Hepatic stellate cell (primary cell): ENCODE measurements around the gene GRIK3.

Experiments
- DNase-seq: peaks from one replicate; pipeline ENCODE4 v3.0.0; 2011; ENCODE audit warnings: low spot score

The GRIK3 gene

DNA sequence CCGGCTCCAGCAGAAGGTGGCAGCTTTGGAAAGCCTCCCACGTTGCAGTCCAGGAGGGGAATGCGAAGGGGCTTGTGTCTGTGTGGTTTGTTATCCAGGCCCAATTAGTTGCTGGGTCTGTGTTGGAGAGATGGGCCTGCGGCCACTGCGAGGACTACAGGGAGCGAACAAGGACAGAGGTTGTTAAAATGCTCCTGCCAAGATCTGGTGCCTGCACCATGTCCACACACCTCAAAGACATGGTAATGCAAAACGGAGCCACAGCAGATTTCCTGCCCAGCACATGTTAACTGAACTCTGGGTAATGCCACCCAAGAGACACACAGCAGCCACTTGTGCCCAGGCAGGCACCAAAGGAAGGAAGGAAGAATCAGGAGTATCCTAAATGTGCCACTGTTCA, 18.6 kb downstream of the GRIK3 start:
- DNase-seq, result no peak

DNA sequence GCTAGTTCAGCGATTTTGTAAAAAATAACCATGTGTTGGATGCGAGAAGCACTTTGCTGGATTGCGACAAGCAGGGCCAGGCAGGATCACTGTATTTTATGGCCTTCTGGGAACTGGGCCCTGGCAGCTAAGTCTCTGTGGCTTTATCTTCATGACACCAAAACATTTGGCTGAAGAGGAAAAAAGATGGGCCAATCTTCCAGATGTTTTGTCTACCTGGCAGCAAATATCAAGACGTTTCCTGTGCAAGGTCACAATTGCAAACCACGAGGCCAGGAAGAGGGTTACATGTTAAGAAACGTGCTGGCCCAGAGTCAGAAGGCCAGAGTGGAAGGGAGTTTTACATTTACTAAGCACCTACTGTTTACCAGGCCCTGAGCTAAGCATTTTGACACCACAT, 22.1 kb downstream of the GRIK3 start:
- no peak for DNase-seq

DNA sequence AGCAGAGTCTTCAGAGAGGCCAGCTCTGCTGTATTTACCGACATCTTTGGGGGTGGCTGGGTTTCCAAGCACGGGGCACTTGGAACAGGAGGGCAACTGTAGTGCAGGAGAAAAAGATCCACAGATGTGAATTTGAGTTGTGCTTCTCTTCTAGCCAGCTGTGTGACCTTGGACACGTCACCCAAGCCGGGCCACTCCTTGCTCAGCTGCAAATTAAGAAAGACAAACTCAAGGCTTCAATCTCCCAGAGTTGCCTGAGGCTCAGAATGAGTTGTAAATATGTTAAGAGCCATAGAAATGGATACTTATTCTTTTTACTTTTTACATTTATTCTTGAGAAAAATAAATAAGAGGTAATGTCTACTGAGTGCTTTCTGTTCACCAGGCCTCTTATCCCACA, 24.3 kb downstream of the GRIK3 start:
- DNase-seq, result no peak

DNA sequence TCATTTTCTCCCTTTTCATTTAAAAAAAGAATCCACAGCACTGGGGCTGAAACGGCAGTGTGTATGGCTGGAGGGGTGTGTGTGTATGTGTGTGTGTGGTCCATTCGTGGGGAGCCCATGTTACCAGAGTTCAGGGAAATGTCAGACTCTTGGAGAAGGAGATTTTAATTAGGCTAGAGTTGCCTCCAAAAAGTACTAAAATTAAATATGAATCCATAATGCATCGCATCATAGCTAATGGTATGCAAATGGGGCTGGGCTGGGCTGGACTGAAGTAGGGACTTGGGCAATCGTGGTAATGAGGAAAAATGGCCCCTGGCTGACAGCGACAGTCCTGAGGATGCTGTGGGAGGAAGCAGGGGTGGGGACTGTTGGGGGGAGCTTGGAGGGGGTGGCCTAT, 24.8 kb downstream of the GRIK3 start:
- DNase-seq, result no peak

DNA sequence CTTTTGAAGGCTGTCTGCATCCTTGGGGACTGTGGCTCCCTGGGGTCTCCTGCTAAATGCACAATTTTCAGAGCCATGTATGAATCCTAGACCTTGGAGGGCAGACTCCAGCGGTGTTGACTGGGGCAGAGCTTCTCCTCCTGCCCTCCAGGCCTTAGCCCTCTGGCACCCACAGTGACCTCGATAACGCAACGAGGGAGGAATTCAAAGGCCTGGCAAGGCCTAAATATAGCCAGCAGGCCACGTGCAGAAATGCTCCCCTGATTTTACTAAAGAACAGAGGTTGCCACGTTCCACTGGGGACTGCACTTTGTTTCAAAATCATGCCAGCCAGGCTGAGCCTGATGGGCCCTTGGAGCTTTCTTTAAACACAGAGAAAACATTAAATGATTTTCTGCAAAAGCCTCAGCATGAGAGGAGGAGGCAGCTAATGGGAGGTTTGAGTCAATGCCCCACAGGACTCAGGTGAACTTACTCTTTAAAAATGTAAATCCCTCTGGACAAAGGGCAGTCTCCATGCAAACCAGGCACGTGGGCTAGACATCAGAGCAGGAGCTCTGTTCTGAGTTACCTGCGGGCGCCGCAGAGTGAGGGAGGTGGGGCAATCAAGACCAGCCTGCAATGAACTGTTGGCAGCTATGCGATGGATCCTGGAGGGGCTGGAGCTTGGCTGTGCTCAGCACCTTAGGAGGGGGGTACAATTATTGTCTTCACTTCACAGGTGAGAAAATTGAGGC, 28.0 kb downstream of the GRIK3 start:
- DNase-seq, result no peak

DNA sequence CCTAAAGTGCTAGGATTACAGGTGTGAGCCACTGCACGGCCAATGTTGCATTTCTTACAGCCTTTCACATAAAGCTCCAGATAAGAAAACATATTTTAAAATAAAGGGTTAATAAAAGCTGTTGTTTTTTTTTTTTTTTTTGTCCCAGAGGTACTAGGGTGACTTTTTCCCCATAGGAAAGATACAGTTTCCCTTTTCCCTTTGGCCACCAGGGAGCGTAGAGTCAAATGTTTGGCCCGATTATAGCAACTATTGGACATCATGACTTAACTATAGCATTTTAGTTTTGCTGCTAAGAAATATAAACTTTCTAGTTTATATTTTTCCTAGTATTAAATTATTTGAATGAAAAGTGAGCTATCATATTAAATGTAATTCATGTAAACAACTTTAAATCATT, 31.4 kb downstream of the GRIK3 start:
- DNase-seq, result no peak

DNA sequence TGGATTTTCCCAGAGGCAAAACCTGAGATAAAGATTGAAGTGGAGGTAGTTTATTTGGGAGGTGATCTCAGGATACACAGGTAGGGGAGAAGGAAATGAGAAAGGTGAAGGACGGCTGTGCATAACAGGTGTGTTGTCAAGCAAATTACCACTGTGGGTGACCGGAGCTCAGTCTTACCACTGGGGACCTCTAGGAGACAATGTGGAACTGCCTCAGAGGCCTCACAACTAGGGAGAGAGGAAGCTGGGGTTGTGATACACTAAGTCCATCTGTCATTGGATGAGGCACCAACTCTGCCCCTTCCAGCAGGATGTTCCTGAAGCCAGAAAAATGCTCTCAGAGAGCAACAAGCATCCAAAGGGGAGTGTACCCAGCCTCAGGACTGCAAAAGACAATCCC, 32.6 kb downstream of the GRIK3 start:
- DNase-seq, result no peak

DNA sequence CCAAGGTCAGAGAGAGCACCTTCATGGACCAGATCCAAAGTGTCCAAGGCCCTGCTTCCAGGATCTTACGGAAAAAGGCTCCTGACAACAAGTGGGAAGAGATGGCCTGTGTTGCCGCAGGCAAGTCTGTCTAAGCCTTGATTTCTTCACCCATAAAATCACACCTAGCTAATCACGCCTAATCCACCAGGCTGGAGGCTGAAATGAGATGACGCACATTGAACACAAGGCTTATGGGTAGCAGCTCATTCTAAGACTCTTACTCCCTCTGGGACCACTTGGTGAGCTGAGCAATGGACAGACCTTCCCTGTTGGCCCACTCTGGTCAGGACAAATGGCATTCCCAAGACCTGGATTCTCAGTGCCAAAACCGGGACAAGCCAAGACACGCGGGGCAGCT, 38.2 kb downstream of the GRIK3 start:
- no peak for DNase-seq

DNA sequence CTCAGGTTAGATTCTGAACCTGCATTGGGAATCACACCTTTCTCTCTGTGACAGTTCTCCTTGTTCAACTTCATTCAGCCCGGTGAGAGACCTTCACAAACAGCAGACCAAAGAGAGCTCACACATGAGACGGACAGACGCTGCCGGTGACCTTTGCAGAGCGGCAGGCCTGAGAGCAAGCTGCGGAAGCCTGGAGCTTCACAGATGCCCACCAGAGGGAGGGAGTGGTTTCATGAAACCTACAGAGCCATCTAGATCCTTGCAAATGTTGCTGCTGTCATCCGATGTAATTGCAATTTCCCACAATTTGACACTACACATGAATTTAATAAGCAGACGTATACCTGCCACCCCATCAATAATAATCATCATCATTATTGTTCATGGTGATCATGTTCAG, 39.4 kb downstream of the GRIK3 start:
- no peak for DNase-seq

DNA sequence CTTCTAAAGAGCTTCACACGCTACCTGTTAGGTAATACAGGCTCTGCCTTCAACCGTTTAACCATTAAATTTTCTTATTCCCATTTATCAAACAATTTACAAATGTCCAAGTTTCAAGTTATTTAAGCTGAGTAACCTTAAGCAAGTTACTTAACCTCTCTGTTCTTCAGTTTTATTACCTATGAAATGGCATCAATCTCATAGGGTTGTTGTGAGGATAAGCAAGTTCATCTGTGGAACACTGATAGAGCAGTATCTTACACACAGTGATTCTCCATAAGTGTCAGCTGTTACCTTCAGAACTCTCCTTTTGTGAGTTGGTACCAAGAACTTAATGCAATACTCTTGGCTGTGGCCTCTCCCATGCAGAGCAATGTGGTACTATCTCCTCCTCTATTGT, 40.0 kb downstream of the GRIK3 start:
- DNase-seq, result no peak

DNA sequence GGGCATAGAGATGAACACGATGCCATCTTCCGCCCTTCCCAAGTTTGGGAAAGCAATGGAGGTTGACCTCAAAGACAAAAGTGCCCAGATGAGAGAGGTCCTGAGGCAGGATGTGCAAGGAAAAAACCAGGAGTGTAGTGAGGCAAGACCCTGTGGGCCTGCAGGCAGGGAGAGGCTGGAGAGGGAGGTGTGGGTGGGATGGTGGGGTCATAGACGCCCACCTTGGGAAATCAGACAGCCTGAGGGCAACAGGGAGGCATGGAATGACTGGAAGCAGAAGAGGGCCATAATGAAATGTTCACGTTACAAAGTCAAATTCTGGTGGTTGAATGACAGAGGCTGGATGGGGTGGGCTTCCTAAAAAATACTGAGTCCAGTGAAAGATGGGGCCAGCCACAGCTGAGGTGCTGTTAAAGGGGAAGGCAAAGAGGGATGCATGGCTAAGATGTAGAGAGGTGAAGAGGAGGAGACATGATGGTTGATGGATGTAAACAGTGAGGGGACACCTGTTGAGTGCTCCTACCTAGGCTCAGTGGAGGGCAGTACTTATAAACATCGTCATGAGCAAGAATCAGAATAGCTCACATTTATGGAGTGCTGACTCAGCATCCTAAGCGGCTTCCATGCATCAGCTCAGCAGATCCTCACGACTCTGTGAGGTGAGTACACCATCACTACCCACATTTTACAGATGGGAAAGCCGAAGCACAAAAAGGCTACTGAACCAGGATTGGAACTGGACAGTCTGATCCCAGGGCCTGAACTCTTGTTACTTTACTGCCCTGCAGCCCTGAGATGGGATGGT, 42.0 kb downstream of the GRIK3 start:
- no peak for DNase-seq

DNA sequence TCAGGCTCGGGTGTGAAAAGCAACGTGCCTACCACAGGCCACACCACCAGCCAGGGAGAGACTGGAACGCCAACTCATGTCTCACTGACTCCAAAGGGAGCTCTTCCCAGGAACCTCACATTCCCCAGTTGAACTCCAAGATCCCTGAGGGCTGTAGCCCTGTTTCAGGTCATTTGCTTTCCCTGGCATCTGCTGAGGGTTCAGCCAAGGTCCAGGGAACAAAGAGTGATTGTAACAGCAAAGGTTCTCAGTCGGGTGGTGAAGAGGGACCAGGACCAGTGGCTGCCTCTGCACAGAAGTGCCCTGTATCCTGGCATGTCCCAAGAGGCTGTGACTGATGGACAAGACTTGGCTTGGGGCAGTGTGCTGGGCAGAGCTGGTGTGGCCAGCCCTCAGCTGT, 42.8 kb downstream of the GRIK3 start:
- no peak for DNase-seq

DNA sequence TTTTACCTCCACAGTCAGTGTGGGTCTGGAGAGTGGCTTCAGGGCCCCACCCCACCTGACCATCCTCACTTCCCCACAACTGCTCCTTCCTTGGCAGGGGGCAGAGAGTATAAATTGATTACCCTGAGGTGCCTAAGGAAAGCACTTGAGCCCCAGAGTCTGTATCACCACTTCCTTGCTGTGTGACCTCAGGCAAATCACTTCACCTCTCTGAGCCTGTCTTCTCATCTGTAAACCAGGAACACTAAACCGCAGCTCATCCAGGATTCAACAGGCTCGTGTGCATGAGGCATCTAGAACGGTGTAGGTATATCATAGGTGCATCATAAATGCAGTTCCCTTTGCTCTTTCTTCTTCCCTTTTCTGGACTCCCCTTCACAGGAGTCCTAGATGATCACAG, 43.4 kb downstream of the GRIK3 start:
- DNase-seq, result no peak

DNA sequence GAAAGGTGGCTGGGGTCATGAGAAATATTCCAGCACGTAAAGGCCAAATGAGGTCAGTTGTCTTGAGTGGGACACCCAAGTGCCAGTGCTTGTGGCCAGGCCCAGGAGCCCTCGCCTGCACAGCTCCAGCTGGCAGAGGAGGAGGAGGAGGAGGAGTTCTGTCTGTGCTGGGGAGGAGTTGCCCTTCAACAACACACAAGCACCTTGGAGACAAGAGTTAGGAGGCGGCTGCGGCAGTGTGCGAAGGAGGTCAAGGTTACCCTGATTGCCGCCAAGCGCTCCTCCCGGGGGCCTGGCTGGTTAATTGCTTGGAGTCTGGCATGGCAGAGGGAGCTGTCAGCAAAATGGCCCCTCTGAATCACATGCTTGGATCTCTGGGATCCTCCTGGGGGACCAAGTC, 45.1 kb downstream of the GRIK3 start:
- DNase-seq, result no peak

DNA sequence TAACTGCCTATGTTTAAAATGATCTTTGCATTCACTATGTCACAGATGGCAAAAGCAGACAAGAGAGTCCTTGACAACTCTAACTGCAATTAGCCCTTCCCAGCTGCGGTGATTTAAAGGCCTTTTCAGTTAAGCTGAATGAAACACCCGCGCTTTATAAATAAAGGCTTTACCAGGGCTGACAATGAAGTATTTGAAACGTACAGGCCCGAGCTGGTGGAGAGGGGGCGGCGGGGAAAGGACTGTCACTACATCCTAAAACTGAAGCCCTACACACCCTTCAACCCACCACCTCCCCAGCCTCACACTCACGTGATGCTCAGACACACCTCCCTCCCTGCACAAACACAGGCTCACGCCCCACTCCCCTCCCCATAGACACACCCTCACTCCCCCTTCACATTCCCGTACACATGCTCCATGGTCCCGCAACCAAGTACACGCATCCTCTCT, 45.5 kb downstream of the GRIK3 start:
- no peak for DNase-seq

DNA sequence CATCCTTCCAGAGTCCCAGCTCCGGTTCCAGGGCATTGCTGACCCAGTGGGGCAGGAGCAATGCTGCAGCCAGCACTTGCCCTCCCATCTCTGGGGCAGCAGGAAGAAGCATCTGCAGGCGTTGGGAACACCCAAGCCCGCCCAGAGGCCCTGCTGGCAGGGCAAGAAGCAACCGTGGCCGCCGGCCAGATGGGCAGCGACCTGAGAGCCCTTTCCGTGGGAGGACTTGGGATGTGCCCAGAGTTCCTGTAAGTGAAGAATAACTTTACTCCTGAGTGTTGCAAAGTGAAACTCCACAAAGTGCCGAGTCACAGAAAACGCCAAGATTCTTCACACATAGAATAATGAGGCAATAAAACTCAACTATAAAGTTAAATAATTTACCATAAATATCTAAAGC, 46.0 kb downstream of the GRIK3 start:
- no peak for DNase-seq

DNA sequence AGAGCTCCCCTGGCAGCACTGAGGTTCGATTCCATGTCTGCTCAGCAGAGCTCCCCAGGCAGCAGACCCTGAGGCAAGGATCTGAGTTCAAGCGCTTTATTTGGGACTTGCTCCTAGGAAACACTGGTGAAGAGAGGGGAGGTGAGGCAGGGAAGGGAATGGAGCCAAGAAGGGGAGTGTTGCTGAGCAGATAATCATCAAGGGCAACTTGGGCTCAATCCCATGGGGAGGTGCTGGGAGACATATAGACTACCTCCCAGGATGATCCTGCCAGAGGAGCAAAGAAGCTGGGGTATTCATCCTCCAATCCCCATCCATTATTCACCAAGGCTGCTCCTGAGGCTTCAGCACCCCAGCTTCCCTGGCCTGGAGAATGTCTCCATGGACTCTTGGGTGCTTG, 47.0 kb downstream of the GRIK3 start:
- DNase-seq, result no peak

DNA sequence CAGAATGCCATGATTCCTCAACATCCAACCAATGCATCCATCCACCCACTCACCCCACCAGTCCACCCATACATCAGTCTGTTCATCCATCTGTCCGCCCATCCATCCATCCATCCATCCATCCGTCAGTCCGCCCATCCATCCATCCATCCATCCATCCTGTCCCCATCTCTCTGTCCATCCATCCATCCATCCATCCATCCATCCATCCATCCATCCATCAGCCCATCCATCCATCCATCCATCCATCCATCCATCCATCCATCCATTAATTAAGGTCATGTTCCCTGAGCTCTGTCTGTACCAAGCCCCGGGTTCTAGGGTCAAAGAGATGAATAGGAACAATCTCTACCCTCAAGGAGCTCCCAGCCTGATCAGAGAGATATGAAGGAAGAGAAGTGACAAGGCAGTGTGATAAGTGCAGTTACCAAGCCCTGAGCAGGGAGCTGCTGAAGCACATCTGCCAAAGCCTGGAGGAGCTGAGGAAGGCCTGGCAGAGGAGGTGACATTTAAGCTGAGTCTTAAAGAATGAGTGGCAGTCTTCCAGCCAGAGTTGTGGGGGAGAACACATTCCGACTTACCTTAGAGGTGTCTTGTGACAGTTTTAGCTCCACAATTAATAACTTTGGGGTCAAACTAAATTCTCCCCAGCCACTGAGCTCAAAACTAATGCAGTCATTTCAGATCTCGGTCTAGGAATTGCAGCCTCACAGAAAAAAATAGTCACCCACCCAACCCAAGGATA, 47.9 kb downstream of the GRIK3 start:
- DNase-seq, result no peak

DNA sequence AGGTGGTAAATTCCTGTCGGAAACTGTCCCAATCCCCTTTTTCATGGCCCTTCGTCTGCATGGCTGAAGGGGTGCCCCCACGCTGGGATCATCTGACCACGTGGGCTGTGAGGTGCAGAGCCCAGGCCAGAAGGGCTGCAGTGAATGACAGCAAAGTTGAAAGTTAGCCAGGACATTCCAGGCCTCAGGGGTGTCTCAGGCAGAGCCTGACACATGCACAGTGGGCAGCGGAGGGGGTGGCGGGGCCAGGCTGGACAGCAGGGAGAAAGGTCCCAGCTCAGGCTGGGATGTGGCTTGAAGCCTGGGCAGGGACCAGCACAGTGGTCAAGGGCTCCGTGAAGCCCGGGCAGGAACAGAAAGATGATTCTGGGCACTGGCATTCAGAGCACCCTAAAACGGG, 49.6 kb downstream of the GRIK3 start:
- DNase-seq, result no peak

DNA sequence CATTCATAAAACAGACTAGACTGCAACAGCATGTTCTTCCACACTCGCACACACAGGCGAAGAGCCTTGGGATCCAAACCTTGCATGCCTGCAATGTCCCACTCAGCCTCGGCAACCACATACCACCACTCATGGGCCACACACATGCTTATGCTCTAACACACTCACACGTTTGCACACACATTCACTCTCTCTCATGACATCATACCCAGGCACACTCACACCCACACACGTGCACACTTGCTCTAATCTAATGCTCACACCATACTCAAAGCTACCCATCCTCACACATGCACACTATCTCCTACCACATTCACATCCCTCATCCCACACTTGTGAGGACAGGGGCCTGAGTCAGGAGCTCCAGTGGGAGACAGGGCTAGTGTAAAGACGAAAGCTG, 50.3 kb downstream of the GRIK3 start:
- DNase-seq, result no peak

DNA sequence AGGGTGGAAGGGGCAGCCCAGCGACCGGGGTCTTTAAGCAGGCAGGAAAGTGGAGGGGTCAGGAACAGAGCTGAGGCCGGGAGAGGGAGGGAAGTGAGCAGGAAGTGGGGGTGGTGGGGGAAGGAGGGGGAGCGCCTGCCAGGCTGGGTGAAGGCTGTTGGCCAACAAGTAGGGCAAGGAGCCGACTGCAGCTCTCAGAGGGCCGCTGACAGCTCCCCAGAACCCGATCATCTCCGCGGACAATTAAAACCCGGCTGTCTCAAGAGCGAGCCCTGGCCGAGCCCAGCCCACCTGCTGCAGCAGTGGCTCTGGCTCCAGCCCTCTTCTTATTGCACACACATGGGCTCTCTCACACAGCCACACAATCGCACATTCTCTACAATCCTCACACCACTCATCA, 51.6 kb downstream of the GRIK3 start:
- DNase-seq, result no peak

DNA sequence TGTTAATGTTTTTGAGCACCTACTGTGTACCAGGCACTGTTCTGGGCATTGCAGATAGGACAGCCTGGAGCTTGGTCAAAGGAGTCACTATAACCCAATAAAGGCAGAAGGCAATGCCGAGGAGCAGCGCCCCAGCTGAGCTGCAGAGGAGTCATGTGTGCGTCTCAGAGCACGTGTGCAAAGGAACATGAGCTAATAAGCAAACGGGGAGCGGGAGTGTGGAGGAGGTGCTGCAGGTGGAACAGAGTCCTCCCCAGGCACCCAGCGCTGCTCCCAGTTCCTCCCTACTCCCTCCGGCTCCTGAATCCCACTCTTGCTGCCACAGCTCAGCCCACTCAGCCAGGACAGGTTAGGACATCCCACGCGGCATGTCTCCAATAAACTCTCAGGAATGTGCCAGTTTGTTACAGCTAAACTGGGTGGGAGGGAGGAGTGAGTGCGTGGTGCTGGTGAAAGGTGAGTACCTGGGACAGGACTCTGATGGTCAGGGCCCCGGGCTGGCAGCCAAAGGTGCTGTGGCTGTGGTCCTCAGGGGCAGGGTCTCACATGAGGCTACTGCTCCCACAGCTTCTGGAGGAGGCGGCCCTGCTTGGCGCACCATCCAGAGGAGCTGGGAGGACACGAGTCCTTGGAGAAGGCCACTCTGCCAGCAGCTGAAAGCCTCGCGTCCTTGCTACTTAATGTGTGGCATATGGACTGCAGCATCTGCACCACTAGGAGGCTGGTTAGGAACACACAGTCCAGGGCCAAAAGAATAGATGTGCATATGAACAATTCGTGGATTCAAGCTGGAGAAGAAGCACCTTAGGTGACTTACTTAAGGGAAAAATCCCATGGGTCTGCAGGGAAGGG, 52.3 kb downstream of the GRIK3 start:
- DNase-seq, result no peak
